ENCODE data around the gene AFF3.

The AFF3 gene

DNA sequence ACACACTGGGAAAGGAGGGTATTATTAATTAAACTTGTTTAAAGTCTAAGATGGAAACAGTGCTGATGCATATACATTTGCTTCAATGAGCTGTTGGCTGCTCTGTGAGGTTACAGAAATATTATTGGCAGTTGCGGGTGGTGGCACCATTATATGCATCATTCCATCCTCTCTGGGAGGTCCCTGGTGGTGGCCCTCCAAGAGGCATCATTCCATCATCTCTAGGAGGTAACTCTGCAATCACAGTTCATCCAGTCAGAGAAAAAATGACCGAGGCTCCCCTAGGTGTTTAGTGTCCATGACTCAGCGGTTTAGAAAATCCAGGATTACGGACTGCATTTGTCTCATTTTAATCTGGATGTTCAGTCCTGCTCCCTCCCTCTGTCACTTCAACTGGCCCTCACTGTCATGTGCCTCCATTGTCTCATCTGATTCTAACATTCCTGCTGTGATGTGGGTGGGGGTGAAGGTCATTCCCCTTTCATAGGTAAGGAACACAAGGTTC, 15.4 kb downstream of the AFF3 start:
- H3K9ac ChIP-seq (ENCODE audit: low read length) = no peak overlapping the region
- H3K4me1 ChIP-seq (ENCODE audit: low read length) = peaks cover 18% of the 10 kb centered on the region
- no peaks in the 10 kb centered on the region for H3K27me3 ChIP-seq (ENCODE audit: low read depth, low read length)
- H3K4me2 ChIP-seq (ENCODE audit: low read length) = no peak overlapping the region
- H2AFZ ChIP-seq (ENCODE audit: low read depth, low read length) = no peak overlapping the region
- no peak overlapping the region for H3K27ac ChIP-seq (ENCODE audit: low read length)
- H3K36me3 ChIP-seq (replicated peaks; ENCODE audit: low read depth, low read length) = peaks cover 65% of the 10 kb centered on the region
- TF ChIP-seq, protein P1, sequence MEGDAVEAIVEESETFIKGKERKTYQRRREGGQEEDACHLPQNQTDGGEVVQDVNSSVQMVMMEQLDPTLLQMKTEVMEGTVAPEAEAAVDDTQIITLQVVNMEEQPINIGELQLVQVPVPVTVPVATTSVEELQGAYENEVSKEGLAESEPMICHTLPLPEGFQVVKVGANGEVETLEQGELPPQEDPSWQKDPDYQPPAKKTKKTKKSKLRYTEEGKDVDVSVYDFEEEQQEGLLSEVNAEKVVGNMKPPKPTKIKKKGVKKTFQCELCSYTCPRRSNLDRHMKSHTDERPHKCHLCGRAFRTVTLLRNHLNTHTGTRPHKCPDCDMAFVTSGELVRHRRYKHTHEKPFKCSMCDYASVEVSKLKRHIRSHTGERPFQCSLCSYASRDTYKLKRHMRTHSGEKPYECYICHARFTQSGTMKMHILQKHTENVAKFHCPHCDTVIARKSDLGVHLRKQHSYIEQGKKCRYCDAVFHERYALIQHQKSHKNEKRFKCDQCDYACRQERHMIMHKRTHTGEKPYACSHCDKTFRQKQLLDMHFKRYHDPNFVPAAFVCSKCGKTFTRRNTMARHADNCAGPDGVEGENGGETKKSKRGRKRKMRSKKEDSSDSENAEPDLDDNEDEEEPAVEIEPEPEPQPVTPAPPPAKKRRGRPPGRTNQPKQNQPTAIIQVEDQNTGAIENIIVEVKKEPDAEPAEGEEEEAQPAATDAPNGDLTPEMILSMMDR (IDR thresholded peaks at IDR 0.05; ENCODE audit: low read depth, low read length) = no peak
- no peak for TF ChIP-seq EZH2phosphoT487 (IDR thresholded peaks at IDR 0.05; ENCODE audit: low read depth)
- H4K20me1 ChIP-seq (ENCODE audit: insufficient read depth, low read length) = peaks cover 71% of the 10 kb centered on the region
- no peaks in the 10 kb centered on the region for H3K9me3 ChIP-seq (ENCODE audit: insufficient read depth, low read length)
- H3K4me3 ChIP-seq (ENCODE audit: low read length) = no peak overlapping the region
- H3K79me2 ChIP-seq (ENCODE audit: low read length) = peaks cover 91% of the 10 kb centered on the region

DNA sequence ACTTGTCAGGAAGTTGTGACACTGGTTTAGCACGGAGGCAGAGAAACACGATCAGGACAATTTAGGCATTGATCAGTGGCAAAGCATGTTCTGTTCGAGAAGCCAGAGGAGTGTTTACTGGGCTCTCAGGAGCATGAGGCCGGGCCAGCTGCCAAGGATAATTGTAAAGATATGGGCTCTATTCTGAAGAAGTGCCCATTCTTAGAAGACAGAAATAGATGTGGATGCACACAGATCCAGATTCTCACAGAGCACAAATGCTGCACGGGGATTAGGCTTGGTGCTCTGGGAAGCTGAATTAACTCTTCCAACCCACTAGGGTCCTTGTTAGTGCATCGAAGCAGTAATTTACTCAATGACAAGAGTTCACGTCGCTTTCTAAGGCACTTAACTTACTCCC, 16.2 kb downstream of the AFF3 start:
- Histone ChIP-seq H2AFZ (ENCODE audit: low read depth, low read length) (no peak overlapping the region), H3K9ac (ENCODE audit: low read length) (no peak overlapping the region), H3K4me2 (ENCODE audit: low read length) (no peak overlapping the region), H3K36me3 (replicated peaks; ENCODE audit: low read depth, low read length) (peaks cover 66% of the 10 kb centered on the region), H3K27ac (ENCODE audit: low read length) (no peak overlapping the region), H3K4me3 (ENCODE audit: low read length) (no peak overlapping the region), H3K27me3 (ENCODE audit: low read depth, low read length) (no peaks in the 10 kb centered on the region), H4K20me1 (ENCODE audit: insufficient read depth, low read length) (peaks cover 66% of the 10 kb centered on the region), H3K9me3 (ENCODE audit: insufficient read depth, low read length) (no peaks in the 10 kb centered on the region), H3K4me1 (ENCODE audit: low read length) (peaks cover 11% of the 10 kb centered on the region), H3K79me2 (ENCODE audit: low read length) (peaks cover 89% of the 10 kb centered on the region)
- no peak for TF ChIP-seq EZH2phosphoT487 (IDR thresholded peaks at IDR 0.05; ENCODE audit: low read depth)
- TF ChIP-seq, protein P1 (IDR thresholded peaks at IDR 0.05; ENCODE audit: low read depth, low read length) = no peak

DNA sequence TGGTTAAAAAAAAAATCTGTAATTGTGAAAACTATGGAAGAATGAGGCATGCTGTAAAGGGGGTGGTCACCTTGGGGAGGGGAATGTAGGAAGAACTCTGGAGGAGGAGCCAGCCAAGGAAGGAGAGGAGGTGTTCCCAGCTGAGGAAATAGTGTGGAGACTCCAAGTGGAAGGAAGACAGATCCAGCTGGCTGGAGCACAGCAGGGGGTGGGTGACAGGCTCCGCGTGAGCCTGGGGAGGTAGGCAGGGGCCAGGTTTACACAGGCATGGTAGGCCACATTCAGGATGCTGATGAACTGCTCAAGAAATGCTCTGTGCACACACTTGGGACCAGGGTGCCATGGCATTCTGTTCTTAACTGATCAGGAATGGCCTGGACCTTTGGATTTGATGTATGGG, 16.8 kb downstream of the AFF3 start:
- Histone ChIP-seq H3K27ac (ENCODE audit: low read length) (no peak overlapping the region), H3K9me3 (ENCODE audit: insufficient read depth, low read length) (no peaks in the 10 kb centered on the region), H3K4me1 (ENCODE audit: low read length) (peaks cover 6% of the 10 kb centered on the region), H3K27me3 (ENCODE audit: low read depth, low read length) (no peaks in the 10 kb centered on the region), H2AFZ (ENCODE audit: low read depth, low read length) (no peak overlapping the region), H3K4me2 (ENCODE audit: low read length) (no peak overlapping the region), H4K20me1 (ENCODE audit: insufficient read depth, low read length) (peaks cover 60% of the 10 kb centered on the region), H3K79me2 (ENCODE audit: low read length) (peaks cover 88% of the 10 kb centered on the region), H3K9ac (ENCODE audit: low read length) (no peak overlapping the region), H3K4me3 (ENCODE audit: low read length) (no peak overlapping the region), H3K36me3 (replicated peaks; ENCODE audit: low read depth, low read length) (peaks cover 72% of the 10 kb centered on the region)
- TF ChIP-seq EZH2phosphoT487 (IDR thresholded peaks at IDR 0.05; ENCODE audit: low read depth) = no peak
- TF ChIP-seq, protein P1 (IDR thresholded peaks at IDR 0.05; ENCODE audit: low read depth, low read length) = no peak

DNA sequence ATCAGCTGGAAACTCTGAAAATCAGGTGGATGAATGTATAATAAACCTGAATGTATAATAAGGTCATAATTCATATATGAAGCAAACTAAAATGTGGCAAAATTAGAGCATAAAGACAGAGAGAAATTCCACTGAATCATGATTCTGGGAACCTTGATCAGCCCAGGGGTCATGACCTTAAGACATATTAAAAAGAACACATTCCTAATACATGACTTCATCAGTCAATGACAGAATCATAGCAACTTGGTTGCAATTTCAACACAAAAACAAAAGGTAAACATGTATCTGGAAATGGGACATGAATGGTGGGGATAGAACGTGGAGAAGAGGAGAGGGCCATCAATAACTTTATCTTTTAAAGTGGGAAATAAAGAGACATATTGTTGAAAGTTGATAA, 17.6 kb downstream of the AFF3 start:
- H2AFZ ChIP-seq (ENCODE audit: low read depth, low read length) = no peak overlapping the region
- H3K36me3 ChIP-seq (replicated peaks; ENCODE audit: low read depth, low read length) = peaks cover 79% of the 10 kb centered on the region
- H3K79me2 ChIP-seq (ENCODE audit: low read length) = peaks cover 85% of the 10 kb centered on the region
- H3K27me3 ChIP-seq (ENCODE audit: low read depth, low read length) = no peaks in the 10 kb centered on the region
- no peak overlapping the region for H3K4me2 ChIP-seq (ENCODE audit: low read length)
- H3K4me3 ChIP-seq (ENCODE audit: low read length) = no peak overlapping the region
- no peak overlapping the region for H3K27ac ChIP-seq (ENCODE audit: low read length)
- H3K9ac ChIP-seq (ENCODE audit: low read length) = no peak overlapping the region
- TF ChIP-seq, protein P1 (IDR thresholded peaks at IDR 0.05; ENCODE audit: low read depth, low read length) = no peak
- TF ChIP-seq EZH2phosphoT487 (IDR thresholded peaks at IDR 0.05; ENCODE audit: low read depth) = no peak
- H3K4me1 ChIP-seq (ENCODE audit: low read length) = no peaks in the 10 kb centered on the region
- H4K20me1 ChIP-seq (ENCODE audit: insufficient read depth, low read length) = peaks cover 51% of the 10 kb centered on the region
- H3K9me3 ChIP-seq (ENCODE audit: insufficient read depth, low read length) = no peaks in the 10 kb centered on the region
